ENCODE data around the gene KASH5.

Gene KASH5

GRCh38 chr19:49427855-49428546 lies 40.0 kb downstream of the KASH5 start:
- H3K4me3 ChIP-seq (ENCODE audit: low read length) = no peak overlapping the region
- no peak for TF ChIP-seq CTCF (conservative IDR thresholded peaks at IDR 0.05; ENCODE audit: low read length)
- no peak for DNase-seq (ENCODE audit: low read depth)

- H3K4me3 ChIP-seq (ENCODE audit: low read length) = no peak overlapping the region
- no peak for DNase-seq (ENCODE audit: low read depth)
- no peak for TF ChIP-seq CTCF (conservative IDR thresholded peaks at IDR 0.05; ENCODE audit: low read length)
Observed at GRCh38 chr19:49428547-49429451, 40.8 kb downstream of the KASH5 start.

GRCh38 chr19:49430172-49430677 lies 42.2 kb downstream of the KASH5 start:
- no peak overlapping the region for H3K4me3 ChIP-seq (ENCODE audit: low read length)
- TF ChIP-seq CTCF (conservative IDR thresholded peaks at IDR 0.05; ENCODE audit: low read length) = no peak
- DNase-seq (ENCODE audit: low read depth) = no peak

- H3K4me3 ChIP-seq (ENCODE audit: low read length) = no peak overlapping the region
- DNase-seq (ENCODE audit: low read depth) = no peak
- no peak for TF ChIP-seq CTCF (conservative IDR thresholded peaks at IDR 0.05; ENCODE audit: low read length)
Observed at GRCh38 chr19:49430678-49431329, 42.8 kb downstream of the KASH5 start.

- DNase-seq (ENCODE audit: low read depth) = no peak
- TF ChIP-seq CTCF (conservative IDR thresholded peaks at IDR 0.05; ENCODE audit: low read length) = no peak
Observed at GRCh38 chr19:49431330-49431749, 43.3 kb downstream of the KASH5 start.

GRCh38 chr19:49432141-49433073 lies 44.4 kb downstream of the KASH5 start:
- no peak for DNase-seq (ENCODE audit: low read depth)
- H3K4me3 ChIP-seq (ENCODE audit: low read length) = no peak overlapping the region
- no peak for TF ChIP-seq CTCF (conservative IDR thresholded peaks at IDR 0.05; ENCODE audit: low read length)

More at GRCh38 chr19:49431330-49431749, 43.3 kb downstream of the KASH5 start:
- H3K4me3 ChIP-seq (ENCODE audit: low read length) = no peak overlapping the region

All from AG10803 (cell line).